ENCODE data around the gene TEX101.

Gene TEX101

DNA sequence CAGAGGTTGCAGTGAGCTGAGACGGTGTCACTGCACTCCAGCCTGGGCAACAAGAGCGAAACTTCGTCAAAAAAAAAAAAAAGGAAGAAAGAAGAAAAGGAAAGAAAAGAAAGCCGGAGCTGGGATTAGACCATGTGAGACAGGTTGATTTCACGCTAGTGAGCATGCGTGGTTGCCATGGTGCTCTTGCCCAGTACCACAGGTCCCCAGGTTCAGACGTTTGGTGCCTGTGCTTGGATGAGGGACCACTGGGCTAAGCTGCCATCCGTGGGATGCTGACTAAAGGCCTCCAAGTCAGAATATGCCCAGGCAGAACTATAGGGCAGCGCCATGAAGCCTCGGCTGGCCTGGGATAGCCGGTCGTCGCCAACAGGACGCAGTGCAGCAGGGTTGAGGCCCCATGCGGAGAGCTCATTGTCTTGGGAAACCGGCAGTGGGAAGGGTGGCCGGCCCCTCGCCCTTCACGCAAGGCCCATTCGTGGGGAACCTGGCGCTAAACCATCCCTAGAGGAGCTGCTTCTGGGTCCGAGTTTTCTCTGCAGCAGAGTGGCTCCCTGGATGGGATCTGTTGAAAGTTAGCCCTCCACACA lies 7.2 kb upstream of the TEX101 start (continued):
- TF ChIP-seq, protein P1, sequence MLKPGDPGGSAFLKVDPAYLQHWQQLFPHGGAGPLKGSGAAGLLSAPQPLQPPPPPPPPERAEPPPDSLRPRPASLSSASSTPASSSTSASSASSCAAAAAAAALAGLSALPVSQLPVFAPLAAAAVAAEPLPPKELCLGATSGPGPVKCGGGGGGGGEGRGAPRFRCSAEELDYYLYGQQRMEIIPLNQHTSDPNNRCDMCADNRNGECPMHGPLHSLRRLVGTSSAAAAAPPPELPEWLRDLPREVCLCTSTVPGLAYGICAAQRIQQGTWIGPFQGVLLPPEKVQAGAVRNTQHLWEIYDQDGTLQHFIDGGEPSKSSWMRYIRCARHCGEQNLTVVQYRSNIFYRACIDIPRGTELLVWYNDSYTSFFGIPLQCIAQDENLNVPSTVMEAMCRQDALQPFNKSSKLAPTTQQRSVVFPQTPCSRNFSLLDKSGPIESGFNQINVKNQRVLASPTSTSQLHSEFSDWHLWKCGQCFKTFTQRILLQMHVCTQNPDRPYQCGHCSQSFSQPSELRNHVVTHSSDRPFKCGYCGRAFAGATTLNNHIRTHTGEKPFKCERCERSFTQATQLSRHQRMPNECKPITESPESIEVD (tag by site-specific recombination; IDR thresholded peaks at IDR 0.05), result no peak
- TF ChIP-seq GLIS2 (tag by site-specific recombination; IDR thresholded peaks at IDR 0.05), result no peak
- TF ChIP-seq, protein P2, sequence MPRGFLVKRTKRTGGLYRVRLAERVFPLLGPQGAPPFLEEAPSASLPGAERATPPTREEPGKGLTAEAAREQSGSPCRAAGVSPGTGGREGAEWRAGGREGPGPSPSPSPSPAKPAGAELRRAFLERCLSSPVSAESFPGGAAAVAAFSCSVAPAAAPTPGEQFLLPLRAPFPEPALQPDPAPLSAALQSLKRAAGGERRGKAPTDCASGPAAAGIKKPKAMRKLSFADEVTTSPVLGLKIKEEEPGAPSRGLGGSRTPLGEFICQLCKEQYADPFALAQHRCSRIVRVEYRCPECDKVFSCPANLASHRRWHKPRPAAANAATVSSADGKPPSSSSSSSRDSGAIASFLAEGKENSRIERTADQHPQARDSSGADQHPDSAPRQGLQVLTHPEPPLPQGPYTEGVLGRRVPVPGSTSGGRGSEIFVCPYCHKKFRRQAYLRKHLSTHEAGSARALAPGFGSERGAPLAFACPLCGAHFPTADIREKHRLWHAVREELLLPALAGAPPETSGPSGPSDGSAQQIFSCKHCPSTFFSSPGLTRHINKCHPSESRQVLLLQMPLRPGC (tag by site-specific recombination; IDR thresholded peaks at IDR 0.05), result no peak
- TF ChIP-seq REPIN1 (tag by site-specific recombination; IDR thresholded peaks at IDR 0.05; ENCODE audit: low read depth), result no peak
- TF ChIP-seq ZBTB1 (tag by site-specific recombination; IDR thresholded peaks at IDR 0.05), result no peak
- TF ChIP-seq KLF7 (tag by site-specific recombination; IDR thresholded peaks at IDR 0.05; ENCODE audit: borderline replicate concordance), result no peak
- TF ChIP-seq ZNF677 (tag by site-specific recombination; IDR thresholded peaks at IDR 0.05), result no peak

DNA sequence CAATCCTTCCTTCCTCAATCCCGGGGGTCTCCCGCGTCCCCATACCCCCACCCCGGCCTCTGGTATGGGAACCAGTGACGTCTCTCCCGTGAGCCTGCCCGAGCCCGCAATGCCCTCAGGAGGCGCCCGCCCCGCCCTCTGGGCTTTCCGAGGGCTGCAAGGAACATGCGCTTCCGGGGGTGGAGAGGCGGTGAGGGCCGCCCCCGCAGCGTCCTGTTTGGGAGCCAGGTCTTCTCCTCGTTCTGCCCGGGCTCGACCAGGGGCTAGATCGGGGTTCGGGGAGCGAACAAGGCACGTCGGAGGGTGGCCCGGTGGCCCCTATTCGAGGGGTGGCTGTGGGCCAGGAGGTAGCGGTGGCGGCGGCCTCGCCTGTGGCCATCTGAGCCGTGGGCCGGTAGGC lies 6.6 kb upstream of the TEX101 start:
- ChIA-PET POLR2A (no interaction called here), CTCF (interaction anchor here (1.2 to 5.6 kb wide), 2 partner anchors 18 to 25 kb away, joined by 3 to 33 read pairs; no protein-coding TSS in a partner anchor)
- no peak for TF ChIP-seq ZNF133 (tag by site-specific recombination; IDR thresholded peaks at IDR 0.05)
- no peak for TF ChIP-seq ZNF394 (tag by site-specific recombination; IDR thresholded peaks at IDR 0.05; ENCODE audit: borderline replicate concordance)
- Histone ChIP-seq H3K36me3 (ENCODE audit: control insufficient read depth in 2 of 2, insufficient read depth in 1 of 2, low read length in 2 of 2) (no peaks in the 10 kb centered on the region), H3K9me3 (ENCODE audit: control insufficient read depth, insufficient read depth, low read depth, low read length) (no peaks in the 10 kb centered on the region; the same call in none of the 2 replicates), H3K4me3 (ENCODE audit: low read depth, low read length) (no peak overlapping the region), H3K4me1 (ENCODE audit: control insufficient read depth, insufficient read depth, low read length) (peaks cover 3% of the 10 kb centered on the region), H3K27ac (ENCODE audit: extremely low read depth, low read depth, low read length) (no peak overlapping the region)

DNA sequence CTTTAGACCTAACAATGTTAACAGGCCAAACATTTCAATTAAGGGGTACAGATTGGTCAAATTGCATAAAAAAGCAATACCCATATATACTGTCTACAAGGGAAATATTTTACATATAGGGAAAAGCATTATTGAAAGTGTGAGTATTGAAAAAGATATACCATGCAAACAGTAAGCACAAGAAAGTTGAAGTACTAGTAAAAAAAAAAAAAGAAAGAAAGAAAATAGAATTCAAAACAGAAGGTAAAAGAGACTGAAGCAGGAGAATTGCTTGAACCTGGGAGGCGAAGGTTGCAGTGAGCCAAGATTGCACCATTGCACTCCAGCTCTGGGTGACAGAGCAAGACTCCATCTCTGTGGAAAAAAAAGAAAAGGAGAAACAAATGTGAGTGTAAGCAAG lies 5.3 kb upstream of the TEX101 start:
- TF ChIP-seq PRDM2 (tag by site-specific recombination; IDR thresholded peaks at IDR 0.05; ENCODE audit: borderline replicate concordance) (no peak), ZNF560 (tag by site-specific recombination; IDR thresholded peaks at IDR 0.05; ENCODE audit: borderline replicate concordance) (no peak), ZNF707 (tag by site-specific recombination; IDR thresholded peaks at IDR 0.05) (no peak), ZNF211 (tag by site-specific recombination; IDR thresholded peaks at IDR 0.05; ENCODE audit: low read depth) (peak; percentile 95), ZBTB20 (tag by site-specific recombination; IDR thresholded peaks at IDR 0.05) (no peak), ZNF121 (tag by site-specific recombination; IDR thresholded peaks at IDR 0.05) (no peak), ATF2 (tag by site-specific recombination; IDR thresholded peaks at IDR 0.05; ENCODE audit: low read depth) (no peak), PRDM1 (tag by site-specific recombination; IDR thresholded peaks at IDR 0.05) (0 out of 2 replicates have a peak, but pooled peaks have one; percentile 25)
- no peak overlapping the region for H3K4me3 ChIP-seq (ENCODE audit: low read depth, low read length)
- POLR2A ChIA-PET, result no interaction called here
- no peaks in the 10 kb centered on the region for H3K36me3 ChIP-seq (ENCODE audit: control insufficient read depth in 2 of 2, insufficient read depth in 1 of 2, low read length in 2 of 2)
- H3K4me1 ChIP-seq (ENCODE audit: control insufficient read depth, insufficient read depth, low read length), result no peaks in the 10 kb centered on the region
- no peak overlapping the region for H3K27ac ChIP-seq (ENCODE audit: extremely low read depth, low read depth, low read length)
- no peaks in the 10 kb centered on the region; the same call in none of the 2 replicates for H3K9me3 ChIP-seq (ENCODE audit: control insufficient read depth, insufficient read depth, low read depth, low read length)
- CTCF ChIA-PET, result interaction anchor here (0.6 to 1.6 kb wide), 8 partner anchors 9 to 37 kb away, joined by 3 to 6 read pairs (median 3); no protein-coding TSS in a partner anchor

Measured in HEK293 (cell line).